HG02678 (cell line): ENCODE measurements around the gene PDLIM5.
"Not testable (repeated sequence)": the region's sequence is repeated elsewhere in the genome, so short reads cannot be mapped to it uniquely, and the experiment has no call there.

ENCODE experiments used
- ATAC-seq: cut with Tn5 transposase; IDR thresholded peaks from one replicate; pipeline ENCODE4 v1.9.1; 2021; ENCODE audit warnings: mild to moderate bottlenecking, moderate library complexity; ENCODE audit not compliant: unreplicated experiment

Gene PDLIM5

DNA sequence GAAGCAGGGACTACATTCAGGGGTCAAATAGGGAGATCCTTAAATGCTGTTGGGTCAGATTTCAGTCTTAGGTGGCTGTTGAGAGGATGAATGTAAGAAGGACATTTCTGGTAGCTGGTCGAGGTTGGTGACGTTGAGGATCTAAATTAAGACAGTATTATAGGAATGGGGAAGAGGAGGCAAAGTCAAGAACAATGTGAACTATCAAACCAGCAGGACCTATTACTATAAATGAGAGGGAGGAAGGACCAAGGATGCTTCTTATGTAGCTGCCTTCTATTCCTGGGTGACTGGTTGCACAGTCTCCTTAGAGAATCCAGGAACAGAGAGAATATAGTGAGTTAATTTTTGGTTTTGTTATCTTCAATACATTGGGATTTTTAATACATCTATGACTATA, 187.6 kb downstream of the PDLIM5 start:
- no peak for ATAC-seq

GRCh38 chr4:94640151-94640550, 188.4 kb downstream of the PDLIM5 start:
- no peak for ATAC-seq

GRCh38 chr4:94641702-94642560, 190.2 kb downstream of the PDLIM5 start:
- no peak for ATAC-seq

DNA sequence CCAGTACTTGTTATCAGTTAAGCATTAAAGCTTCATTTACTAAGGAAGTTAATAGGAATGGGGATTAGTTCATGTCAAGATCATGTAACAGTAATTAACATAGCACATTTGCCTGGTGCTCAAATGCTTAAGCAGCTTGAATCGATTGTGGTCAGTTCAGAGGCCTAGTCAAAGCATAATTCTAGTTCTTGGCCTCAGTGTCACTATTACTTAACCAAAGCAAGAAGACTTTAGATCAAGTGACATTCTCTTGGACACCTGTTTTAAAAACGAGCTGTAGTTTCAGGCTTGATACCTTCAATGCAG, 190.8 kb downstream of the PDLIM5 start:
- no peak for ATAC-seq

- no peak for ATAC-seq
Observed at GRCh38 chr4:94648699-94649098, 197.0 kb downstream of the PDLIM5 start.

DNA sequence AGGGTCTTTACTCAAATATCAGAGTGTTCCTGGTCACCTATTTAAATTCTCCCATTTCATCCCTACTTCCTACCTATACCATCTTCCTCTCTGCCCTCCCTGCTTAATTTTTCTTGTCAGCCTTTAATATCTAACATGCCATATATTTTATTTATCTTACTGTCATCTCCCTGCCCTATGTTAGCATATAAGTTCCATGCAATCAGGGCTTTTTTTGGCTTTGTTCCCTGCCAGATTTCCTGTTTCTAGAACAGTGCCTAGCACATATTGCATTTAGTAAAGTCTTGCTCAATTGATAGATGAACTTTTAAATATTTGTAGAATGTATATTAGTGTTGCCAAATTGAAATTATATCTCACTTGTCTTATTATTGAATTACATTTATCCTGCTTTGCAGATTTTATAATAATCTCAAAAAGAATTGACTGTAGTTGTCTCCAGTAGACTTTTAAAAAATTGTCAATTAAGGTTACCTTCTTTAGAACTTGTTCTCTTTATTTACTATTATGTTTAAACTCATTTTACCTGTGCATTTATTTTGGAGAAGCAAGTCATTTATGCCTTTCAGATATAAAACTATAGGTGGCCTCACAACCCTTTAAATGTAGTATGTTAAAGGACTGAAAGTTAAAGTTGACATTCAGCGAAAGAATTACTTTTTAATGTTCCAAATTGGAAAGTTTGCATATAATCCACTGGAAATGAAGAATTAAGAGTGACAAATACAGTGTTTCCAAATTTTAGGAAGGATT, 197.8 kb downstream of the PDLIM5 start:
- no peak for ATAC-seq

- ATAC-seq: no peak
Observed at GRCh38 chr4:94650134-94650495, 198.4 kb downstream of the PDLIM5 start.

GRCh38 chr4:94650690-94651089, 198.9 kb downstream of the PDLIM5 start:
- ATAC-seq: no peak

DNA sequence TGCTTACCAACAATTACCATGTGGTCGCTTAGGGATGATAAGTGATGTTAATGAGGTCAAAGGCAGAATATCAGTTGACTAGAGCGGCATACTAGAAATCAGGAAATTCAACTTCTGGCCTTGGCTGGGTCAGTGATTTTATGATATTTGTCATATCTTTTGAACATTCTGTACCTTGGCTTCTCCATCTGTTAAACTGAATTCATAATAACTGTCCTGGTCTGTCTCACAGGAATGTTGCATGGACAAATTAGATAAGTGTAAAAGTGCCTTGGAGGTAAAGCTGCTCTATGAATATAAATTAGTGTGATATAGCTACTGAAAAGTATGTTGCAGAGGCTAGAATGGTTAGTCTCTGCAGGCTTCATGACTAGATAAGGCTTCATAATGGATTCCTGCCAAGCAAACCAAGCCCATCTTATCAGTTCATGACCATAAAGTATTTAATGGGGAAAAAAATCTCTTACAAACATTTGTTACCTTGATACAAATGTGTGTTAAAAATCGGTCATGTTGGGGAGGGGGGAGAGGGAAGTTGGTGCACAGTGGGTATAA, 201.4 kb downstream of the PDLIM5 start:
- no peak for ATAC-seq

DNA sequence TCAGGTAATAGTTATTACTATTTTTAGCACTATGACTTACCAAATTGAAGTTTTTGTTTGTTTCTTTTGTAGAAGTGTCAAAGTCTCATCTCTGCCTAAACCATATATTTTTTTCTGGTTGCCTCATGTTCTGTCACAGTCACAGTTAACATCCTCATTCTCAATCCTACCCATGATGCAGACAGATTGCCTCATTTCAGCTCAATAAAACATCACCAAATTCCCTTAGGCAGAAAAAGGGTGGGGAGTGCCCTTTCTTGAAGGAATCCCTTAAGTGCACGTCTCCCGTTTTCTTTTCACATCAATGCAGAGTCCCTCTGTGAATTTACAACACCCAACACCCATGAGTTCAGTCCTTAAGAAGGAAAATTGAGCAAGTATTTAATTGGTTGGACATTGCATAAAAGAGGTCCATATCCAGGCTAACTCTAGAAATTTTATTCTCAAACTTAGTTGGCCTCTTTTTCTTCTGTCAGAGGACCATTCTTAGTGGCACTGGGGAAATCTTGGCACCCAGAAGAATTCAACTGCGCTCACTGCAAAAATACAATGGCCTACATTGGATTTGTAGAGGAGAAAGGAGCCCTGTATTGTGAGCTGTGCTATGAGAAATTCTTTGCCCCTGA, 202.4 kb downstream of the PDLIM5 start:
- no peak for ATAC-seq

DNA sequence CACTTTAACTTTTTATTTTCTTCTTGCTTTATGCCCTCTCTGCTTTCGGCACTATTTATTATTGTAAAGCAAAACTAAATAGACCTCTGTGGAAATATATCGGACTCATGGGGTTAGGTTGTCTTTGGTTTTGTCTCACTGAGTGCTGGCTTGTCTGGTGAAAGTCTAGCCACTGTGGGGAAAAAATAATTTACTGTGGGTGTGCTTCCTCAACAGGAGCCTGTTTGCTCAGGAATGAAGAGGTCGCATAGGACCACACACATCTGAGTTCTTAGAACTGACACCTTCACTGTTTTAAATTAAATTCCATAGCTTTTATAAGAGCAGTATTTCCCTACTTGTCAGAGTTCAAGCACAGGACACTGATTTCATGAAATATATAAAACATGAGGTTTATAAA, 203.0 kb downstream of the PDLIM5 start:
- ATAC-seq: no peak

DNA sequence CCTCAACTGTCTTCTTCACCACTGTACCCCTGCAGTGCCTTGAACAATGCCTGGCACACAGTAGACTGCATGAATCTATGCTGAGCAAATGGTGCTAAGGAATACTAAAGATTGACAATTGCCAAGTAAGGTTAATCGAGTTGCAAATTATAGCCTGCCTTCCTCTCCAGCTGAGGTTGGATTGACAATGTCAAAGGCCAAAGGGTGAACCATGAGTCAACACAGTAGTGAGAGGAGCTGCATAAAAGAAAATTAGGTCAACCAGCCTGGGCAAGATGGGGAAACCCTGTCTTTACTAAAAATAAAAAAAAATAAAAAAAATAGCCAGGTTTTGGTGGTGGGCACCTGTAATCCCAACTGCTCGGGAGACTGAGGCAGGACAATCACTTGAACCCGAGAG, 208.9 kb downstream of the PDLIM5 start:
- no peak for ATAC-seq

GRCh38 chr4:94665021-94665420, 213.3 kb downstream of the PDLIM5 start:
- not testable (repeated sequence) for ATAC-seq

DNA sequence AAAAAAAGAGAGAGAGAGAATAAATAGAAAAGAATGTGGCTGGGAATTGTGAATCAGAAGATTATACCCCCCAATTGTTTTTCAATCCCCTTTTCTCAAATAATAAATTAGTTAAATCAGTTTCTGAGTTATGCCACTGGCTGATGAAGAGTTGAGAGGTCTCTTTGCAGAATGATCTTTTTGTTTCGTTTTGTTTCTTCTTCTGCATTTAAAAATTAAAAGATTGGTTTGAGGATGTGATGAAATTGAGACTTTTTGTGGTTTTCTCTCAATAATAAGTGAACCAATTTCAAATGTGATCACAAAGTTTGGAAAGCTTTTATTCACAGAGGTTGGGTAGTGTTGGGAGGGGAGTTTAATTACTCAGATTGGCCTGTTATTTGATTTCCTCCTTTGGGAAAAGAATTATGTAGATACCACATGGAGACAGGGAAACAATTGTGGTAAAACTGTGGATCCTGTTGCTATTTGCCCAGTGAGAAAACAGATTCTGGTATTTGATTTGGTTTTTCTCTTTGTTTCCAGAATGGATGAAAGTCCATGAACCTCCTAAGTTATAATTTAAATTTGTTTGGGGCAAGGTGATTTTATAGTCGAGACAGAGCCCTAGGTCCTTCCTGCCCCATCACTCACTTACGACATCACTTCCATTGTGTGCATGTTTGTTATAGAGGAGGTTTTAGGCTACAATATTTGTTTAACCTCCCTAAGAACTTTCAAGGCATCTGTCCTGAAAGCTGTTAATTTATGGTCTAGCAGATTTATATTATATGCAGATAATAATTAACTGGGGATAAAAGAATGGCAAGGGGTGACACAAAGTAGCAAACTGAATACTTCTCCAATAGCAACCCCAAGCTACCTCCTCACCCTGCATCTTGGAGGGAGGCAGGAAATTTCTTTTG, 214.0 kb downstream of the PDLIM5 start:
- ATAC-seq: no peak

DNA sequence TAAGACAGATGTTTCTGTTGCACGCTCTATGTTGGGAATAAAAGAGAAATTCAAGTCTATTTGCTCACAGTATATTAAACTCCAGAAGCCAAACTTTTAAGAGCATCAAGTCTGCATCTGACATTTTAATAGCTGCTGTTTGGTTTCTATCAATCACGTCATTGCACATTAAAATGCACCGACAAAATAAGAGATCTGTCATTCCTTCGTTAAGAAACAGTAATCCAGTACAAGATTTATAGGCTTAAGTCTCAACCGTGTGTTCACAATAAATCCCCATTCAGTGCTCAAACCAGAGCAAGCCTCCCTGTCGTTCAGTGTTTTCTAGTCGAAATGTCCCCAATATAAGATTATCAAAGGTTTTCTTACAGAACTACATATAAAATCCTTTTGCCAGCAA, 217.0 kb downstream of the PDLIM5 start:
- no peak for ATAC-seq

GRCh38 chr4:94669672-94670664, 218.2 kb downstream of the PDLIM5 start:
- no peak for ATAC-seq

DNA sequence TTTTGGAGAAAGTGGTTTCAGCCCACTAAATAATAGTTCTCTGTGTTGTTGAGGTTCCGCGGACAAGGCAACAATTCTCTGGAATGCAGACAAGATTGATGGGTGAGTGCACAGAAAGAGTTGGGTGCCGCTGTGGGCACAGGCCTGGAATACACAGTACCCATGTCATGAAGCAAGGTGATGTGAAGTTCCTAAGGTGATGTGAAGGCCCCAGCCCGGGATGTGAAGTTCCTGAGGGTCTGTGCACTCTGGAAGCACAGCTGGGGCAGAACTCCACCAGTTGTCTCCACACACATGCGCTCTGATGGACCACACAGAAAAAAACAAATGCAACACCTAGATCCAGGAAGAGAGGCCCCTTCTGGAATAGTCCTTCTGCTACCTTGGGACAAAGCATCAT, 219.4 kb downstream of the PDLIM5 start:
- ATAC-seq: no peak

- ATAC-seq: no peak
Observed at GRCh38 chr4:94673961-94674360, 222.2 kb downstream of the PDLIM5 start.

GRCh38 chr4:94676970-94677369, 225.2 kb downstream of the PDLIM5 start:
- no peak for ATAC-seq

GRCh38 chr4:94678896-94679295, 227.2 kb downstream of the PDLIM5 start:
- ATAC-seq: no peak
